GM19467 (cell line): ENCODE data around the gene SNX9.
"Not testable (repeated sequence)": the region's sequence is repeated elsewhere in the genome, so short reads cannot be mapped to it uniquely, and the experiment has no call there.

Source experiments
- ATAC-seq: cut with Tn5 transposase; IDR thresholded peaks from one replicate; pipeline ENCODE4 v1.9.1; 2021; ENCODE audit warnings: mild to moderate bottlenecking, moderate library complexity; ENCODE audit not compliant: unreplicated experiment

Gene SNX9

DNA sequence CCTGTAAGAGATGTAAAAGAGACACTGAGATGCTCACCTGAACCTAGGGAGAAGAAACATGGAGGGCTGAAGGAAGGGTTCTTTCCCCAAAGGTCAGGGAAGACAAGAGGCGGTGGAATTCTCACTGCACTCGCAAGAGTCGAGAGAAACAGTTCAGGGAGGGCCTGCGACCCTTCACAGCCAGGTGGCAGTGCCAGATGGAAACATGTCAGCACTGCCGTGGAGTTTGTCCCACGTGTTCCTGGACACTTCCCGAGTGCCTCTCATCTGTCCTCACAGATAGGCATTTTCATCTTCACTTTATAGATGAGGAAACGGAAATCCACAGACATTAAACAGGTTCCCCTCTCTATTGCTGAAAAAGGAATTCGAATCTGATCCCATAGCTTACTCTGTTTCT lies 88.2 kb downstream of the SNX9 start:
- no peak for ATAC-seq

DNA sequence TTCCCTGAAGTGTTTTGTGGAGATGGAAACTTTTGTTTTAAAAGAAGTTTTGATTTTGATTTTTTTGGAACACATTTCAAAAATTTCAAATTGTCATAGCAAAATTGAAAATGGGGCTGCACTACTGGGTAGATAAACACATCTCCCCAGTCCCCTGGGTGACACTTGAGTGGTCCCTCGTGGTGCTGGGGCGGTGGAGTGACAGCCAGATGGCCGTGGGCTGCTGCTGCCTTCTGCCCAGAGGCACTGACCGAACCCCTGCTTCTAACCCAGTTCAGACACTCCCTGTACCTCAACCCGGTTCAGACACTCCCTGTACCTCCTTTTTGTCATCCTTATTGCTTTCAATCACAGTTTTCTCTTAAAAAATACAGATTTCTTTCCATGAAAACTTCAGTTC lies 88.7 kb downstream of the SNX9 start:
- no peak for ATAC-seq

DNA sequence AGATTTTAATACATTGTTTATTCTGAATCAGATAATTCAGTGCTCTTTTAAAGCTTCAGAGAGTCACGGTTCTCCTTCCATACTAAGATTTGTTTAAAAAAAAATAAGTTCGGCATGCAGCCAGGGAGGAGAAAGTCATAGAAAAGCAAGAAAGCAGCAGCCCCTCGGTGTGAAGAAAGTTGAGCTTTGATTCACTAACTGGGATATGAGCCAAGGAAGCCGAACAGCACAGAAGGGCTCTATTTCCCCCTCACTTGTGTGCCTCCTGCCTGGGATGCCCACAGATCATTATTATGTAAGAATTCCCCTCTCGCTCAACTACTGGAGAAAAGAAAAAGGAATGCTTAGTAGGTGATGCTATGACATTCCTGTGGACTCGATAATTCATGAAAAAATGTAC lies 89.3 kb downstream of the SNX9 start:
- no peak for ATAC-seq

DNA sequence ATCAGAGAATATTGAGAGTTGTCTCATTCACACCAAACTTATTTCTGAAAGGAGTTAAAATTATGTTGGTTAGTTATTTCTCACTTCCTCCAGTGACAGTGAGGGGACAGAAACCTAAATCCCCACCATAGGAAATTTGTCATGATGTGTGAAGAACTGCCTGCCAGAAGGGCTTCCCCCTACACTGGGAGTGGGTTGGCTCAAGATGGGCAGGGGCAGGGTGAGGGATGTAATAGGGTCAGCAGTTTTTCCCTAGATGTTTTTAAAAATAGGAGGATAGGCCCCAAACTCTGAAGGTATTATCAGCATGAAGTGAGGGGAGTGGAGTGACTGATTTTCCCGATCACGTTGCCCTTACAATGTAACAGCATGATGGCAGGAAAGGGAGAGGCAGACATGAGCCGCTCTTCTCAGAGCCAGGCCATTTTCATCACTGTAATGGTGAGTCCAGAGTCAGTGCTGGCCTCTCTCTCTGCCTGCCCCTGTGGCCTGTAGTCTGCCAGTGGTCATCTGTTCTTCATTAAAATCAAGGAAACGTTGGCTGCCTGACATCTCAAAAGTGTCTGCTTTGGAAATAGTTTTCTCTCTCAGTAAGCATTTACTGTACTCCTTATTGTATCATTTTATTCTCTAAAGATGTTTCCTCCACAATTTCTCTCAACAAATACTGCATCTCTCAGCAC lies 98.8 kb downstream of the SNX9 start:
- no peak for ATAC-seq

DNA sequence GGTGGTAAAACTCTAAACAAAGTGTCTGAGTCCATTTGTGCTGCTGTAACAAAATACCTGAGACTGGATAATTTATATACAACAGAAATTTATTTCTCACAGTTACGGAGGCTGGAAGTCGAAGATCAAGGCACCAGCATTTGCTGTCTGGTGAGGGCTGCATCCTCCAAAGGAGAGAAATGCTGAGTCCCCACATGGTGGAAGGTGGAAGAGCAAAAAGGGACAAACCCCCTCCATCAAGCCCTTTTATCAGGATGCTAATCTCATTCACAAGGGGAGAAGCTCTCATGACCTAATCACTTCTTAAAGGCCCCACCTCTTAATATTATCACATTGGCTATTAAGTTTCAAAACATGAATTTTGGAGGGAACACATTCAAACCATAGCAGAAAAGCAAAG lies 102.7 kb downstream of the SNX9 start:
- ATAC-seq: no peak

DNA sequence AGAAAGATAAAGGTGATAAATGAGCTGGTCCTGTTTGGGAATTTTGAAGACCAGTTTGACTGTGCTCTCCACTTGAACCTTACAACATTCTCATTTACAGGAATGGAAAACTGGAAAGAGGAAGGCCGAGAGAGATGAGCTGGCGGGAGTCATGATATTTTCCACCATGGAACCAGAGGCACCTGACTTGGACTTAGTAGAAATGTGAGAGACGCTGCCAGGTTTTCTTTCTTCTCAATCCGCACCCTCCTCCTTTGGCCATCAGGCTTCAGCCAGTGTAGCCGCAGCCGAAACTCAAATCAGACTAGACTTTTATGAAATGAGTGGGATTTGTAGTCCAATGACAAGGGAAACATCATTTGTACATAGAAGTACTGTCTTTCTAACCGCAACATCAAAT lies 104.0 kb downstream of the SNX9 start:
- ATAC-seq: no peak

DNA sequence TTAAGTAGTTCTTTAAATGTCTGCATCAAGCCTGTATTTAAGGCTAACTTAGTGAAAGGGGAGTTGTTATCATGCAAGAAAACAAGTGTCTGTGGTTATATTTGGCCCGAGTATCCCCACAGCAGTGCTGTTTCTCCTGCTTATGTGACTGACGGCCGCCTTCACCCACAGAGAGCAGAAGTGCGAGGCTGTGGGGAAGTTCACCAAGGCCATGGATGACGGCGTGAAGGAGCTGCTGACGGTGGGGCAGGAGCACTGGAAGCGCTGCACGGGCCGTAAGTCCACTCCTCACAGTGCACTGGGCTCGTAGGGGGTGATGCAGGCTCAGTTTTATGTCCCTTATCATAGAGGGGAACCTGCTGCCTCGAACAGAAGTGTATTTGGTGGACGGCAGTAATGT lies 105.4 kb downstream of the SNX9 start:
- ATAC-seq: no peak

DNA sequence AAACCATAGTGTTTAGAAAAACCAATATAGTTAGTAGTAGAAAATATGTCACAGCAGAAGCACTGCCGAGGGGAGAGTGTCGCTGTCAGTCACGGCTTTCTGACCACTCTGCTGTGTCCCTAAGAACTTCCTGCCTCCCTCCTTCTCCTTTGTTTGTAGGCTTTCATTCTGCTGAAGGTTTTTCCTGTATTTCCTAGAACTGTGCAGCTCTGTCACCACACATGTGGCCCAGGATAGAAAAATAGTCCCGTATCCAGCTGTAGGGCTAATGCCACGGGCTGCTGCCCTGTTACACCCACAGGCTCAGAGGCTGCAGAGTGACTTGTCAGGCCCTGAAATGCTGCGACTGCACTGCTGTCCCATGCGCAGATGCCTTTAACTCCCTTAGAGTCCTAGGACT lies 106.0 kb downstream of the SNX9 start:
- ATAC-seq: no peak

DNA sequence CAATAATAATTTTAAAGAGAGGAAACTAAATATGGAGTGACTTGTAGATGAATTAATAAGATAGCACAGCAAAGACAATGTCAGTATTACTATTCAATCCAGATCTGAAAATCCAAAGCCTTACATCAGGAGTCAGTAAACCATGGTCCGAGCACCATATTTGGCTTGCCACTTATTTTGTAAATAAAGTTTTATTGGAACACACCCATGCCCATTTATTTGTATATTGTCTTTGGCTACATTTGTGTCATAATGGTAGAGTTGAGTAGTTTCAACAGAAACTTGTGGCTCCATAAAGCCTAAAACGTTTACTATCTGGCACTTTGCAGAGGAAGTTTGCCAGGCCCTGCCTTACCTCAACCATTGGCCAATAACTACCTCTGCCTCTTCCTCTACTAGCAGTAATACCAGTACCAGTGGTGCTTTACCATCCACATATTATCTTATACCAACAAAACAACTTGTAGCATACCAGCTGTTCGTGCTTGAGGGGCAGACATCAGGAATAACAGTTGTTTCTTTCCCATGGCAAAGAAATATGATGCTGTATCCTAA lies 106.8 kb downstream of the SNX9 start:
- ATAC-seq: no peak

DNA sequence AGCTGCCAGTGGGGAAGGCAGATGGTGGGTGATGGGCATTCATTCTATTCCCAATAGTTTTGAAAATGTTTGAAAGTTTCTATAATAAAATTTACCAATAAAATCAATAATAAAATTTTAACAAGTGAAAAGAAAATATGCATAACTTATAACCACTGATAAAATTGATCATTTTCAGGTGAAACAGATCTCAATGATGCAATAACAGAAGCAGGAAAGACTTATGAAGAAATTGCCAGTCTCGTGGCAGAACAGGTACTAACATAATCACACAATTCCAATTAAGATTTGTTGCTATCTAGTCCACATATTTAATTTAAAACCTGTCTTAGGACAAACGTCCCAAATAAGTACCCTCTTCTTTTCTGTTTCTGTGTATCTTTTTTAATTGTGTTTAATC lies 112.7 kb downstream of the SNX9 start:
- no peak for ATAC-seq

DNA sequence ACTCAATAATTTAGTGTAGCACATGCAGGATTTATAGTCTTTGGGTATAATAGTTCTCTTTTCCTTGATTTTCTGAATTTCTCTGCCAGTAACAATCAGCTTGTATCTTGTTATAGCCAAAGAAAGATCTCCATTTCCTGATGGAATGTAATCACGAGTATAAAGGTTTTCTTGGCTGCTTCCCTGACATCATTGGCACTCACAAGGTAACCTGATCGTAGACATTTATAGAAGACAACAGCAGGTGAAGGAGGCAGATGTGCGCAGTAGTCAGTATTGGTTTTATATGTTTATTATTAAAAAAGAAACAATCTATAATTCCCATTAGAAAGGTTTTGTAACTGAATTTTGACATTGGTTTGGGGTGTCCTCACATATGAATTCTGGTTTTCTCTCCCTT lies 114.3 kb downstream of the SNX9 start:
- ATAC-seq: no peak

DNA sequence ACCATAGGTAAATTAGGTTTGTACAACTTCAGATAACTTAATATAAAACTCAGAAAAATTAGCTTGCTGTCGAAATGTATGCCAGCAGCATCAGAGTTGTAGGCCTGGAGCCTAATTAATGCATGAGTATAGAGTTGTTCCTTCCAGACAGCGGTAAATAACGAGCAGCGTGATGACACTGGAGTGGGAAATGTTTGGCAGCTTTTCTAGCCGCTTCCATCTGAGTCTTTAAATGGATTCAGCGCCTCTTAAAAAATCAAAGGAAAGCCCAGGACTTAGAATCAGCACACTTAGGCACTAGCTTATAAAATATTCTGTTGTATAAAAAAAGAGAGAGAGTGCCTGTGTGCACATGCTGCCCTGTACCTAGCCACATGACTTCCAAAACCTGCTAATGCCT lies 114.9 kb downstream of the SNX9 start:
- ATAC-seq: no peak

DNA sequence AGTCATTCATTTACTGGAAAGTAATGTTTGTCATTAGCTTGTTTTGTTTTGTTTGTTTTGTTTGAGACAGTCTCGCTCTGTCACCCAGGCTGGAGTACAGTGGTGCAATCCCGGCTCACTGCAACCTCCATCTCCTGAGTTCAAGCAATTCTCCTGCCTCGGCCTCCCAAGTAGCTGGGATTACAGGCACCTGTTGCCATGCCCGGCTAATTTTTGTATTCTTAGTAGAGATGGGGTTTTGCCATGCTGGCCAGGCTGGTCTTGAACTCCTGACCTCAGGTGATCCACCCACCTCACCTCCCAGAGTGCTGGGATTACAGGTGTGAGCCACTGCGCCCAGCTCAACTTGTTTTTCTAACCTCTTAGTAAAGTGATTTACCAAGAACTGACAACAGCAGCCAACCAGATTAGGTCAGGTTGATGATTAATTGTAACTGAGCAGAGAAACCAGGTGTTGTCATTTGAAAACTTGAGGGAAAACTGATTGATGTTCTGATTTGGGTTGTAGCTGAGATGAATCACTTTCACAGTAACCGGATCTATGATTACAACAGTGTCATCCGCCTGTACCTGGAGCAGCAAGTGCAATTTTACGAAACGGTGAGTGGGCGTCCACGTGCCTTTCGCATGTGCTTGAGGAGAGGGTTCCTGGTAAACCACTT lies 117.5 kb downstream of the SNX9 start:
- ATAC-seq: not testable (repeated sequence)

DNA sequence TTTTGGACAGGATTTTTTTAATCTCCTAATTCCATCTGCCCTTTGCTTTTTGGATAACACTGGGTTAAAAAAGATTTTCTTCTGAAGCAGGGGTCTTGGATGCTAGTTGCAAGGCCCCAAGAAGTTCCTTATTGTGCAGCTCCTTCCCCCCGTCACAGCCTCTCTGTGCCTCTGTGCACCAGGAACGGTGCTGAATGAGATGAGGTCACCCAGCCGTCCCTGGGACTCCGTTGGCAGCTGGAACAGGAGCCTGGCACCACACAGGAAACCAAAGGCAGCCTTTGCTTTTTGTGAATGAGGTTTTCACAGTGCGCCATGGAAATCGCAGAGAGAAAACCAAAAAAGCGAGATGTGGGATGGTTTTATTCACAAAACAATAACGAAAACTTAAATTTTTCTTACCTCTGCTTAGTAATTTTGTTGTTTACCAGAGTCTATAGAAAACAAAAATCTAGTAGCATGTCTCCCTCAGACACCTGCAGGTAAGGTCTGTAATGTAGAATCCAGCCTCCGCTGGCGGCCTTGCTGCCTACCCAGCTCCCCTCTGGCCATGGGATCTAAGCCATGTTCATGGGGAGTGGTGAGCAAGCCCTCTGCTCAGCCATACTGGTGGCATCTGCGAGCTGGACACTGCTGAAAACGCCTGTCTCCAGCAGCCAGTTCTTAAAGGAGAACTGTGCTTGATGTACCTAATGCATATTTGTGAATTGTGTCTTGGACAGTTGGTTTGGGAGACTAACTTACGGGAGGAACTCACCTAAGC lies 118.2 kb downstream of the SNX9 start:
- ATAC-seq: no peak

DNA sequence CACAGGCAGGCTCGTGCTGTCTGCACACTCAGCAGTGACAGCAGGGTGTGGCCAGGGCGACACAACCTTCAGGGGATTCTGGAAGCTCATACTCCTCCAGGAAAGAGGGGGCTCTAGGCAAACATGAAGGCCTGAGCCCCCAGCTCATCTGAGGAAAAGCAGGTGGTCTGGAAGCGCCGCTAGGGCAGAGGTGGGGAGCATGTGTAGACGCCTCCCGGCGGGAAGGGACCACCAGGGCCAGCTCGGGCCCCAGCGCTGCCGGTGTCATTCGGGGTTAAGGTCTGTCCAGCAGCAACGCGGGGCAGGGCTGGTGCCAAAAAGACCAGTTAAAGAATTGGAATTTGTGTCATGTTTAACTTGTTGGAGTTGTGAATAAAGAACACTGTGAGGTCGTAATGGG lies 119.3 kb downstream of the SNX9 start:
- no peak for ATAC-seq

DNA sequence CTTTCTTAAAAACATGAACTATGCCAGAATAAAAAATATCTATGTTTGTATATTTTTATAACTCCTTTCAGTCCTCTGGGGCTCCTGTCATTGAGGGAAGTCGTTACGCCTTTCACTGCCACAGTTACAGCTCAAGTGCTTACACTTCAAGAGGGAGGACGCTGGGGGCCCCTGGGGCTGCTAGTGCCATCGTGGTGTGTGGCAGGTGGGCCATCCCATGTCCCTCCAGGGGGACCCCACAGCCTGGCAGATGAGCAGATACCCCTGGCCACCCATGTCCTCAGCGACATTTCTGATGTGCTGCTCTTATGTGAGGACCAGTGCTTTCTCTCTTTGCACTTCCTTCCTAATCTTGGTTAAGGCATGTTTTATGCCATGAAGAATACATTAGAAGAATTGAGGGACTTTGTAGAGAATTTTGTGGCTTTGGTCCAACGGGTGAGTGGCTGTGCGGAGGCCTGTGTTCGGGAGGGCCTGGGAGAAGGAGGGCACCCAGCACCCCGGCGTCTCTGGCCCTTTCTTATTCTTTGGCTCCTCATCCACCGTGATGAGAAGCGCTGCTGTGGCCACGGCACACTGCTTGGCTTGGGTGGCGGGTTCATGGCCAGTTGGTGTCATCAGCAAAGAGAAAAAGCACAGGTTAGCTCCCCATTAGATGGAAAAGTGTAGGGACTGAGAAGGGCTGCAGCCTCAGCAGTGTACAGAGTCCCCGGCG lies 120.4 kb downstream of the SNX9 start:
- ATAC-seq: no peak

DNA sequence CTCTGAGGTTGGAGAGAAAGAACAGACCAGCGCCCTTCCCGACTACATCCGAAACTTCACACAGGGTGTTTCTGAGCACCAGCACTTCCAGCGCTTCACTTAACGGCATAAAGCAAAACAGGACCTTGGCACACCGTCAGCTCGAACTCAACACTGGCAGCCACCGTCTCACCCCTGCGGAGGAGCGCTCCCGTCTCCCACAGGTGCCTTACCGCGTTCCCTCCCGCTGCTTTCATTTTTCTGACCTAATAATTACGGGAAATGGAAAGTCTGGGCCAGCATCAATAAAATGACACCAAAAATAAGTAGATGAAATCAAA lies 120.9 kb downstream of the SNX9 start:
- no peak for ATAC-seq

DNA sequence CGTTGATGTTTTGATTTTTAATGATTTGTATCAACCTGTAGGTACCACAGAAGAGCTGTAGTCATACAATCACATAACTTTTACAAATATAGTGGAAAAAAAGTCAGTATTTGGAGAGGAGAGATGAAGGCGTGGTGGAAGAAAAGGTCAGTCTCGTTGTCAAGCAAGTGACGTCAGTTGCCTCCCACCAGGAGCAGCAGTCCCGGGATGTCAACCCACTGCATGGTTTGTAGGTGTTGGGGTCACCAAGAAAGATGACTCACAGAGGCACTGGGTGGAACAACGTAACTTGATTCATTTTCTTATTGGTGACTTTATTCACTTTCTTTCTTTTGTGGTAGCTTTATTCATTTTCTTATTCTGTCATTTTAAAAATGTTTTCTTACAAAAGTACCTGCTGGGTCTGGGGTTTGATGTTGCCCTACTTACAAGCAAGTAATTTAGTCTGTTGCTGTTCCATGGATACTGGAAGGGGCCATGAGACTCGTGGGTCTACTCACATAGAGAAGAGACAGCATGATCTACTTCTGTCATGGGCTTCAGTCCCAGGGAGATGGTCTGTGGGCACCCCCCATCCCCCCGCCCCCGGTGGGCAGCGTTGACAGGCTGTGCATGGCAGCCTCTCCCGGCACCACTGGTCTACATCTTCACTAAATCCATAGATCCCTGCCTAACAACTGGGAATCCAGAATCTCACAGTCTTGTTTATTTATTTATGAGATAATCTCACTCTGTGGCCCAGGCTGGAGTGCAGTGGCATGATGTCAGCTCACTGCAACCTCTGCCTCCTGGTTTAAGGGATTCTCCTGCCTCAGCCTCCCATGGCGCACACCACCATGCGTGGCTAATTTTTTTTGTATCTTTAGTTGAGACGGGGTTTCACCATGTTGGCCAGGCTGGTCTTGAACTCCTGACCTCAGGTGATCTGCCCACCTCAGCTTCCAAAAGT lies 122.2 kb downstream of the SNX9 start:
- no peak for ATAC-seq

DNA sequence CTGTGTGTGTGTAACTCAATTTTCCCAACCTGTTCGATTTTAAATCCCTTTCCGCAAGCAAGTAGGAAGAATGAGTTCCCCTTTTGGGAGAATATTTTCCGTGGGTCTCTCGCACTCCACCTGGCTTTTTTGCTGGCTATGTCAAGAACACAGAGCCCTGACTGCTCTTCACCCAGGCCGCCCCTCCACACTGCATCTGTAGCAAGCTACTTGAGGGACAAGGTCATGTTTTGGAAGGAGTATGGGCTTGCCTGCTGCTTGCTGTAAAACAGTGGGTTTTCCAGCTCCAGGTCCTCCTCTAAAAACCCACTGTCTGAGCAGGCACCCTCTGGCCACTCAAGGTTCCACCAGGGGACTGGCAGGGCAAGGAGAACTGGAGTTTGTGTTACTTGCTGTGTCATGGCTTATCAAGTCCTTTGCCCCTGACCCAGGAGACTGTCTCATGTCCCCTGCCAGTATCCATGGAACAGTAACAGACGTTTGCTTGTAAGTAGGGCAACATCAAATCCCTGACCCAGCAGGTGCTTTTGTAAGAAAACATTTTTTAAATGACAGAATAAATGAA lies 123.1 kb downstream of the SNX9 start:
- no peak for ATAC-seq
